Panc1 (cell line): Measurements from ENCODE around the gene LRP2. TPM values are rescaled to one million over a fixed set of nuclear protein-coding genes. Genes with fewer than 3 reads are reported as not detected.

ENCODE experiments used
- ATAC-seq: fragments of 200-7000 bp; cut with Tn5 transposase; 2 replicates; pipeline ENCODE4 v1.9.1; 2020; ENCODE audit warnings: mild to moderate bottlenecking, moderate library complexity
- BruUV-seq: library from RNA; stranded (reverse); fragments of 400-500 nt; replicated peaks from 2 replicates; lab custom pipeline; 2021; lab: Mats Ljungman, UMichigan
- CTCF ChIA-PET: fragments of 300-600 bp; sonication (Branson Sonifier 250); formaldehyde crosslinking; loops from one replicate; lab custom pipeline; 2022; ENCODE audit warnings: antibody characterized with exemption; lab: Charles Lee
- POLR2A ChIA-PET: fragments of 300-600 bp; sonication (Branson Sonifier 250); formaldehyde crosslinking; loops from one replicate; lab custom pipeline; 2022; ENCODE audit warnings: antibody characterized with exemption; lab: Charles Lee
- DNase-seq: peaks from one replicate; pipeline ENCODE4 v3.0.0-alpha.2; 2010; ENCODE audit warnings: low read depth, low spot score
- H3K27ac ChIP-seq: 2 replicates; pipeline ENCODE4 v1.5.1; 2011; ENCODE audit warnings: mild to moderate bottlenecking, low read length, inconsistent platforms
- H3K27me3 ChIP-seq: fragments of 200-500 bp; sonication (Bioruptor generic); 2 replicates; pipeline ENCODE4 v1.6.0; 2014; ENCODE audit warnings: low read length, inconsistent platforms; ENCODE audit not compliant: control insufficient read depth, insufficient read depth
- H3K36me3 ChIP-seq: fragments of 200-500 bp; sonication (Bioruptor generic); 2 replicates; pipeline ENCODE4 v1.5.1; 2014; ENCODE audit warnings: inconsistent platforms, mild to moderate bottlenecking, low read length, moderate library complexity; ENCODE audit not compliant: control insufficient read depth, insufficient read depth
- H3K4me1 ChIP-seq: 2 replicates; pipeline ENCODE4 v1.5.1; 2011; ENCODE audit warnings: inconsistent platforms, mild to moderate bottlenecking, low read length, moderate library complexity; ENCODE audit not compliant: control insufficient read depth, insufficient read depth
- H3K4me3 ChIP-seq, 2 experiments: 2 replicates each; pipeline ENCODE4 v1.5.1; 2011 to 2012; ENCODE audit warnings: low read depth in 2 of 2, low read length in 2 of 2, mild to moderate bottlenecking in 2 of 2, inconsistent platforms in 1 of 2, moderate library complexity in 1 of 2
- H3K9me3 ChIP-seq: fragments of 200-500 bp; sonication (Bioruptor generic); 2 replicates; pipeline ENCODE4 v1.5.1; 2014; ENCODE audit warnings: low read depth, mild to moderate bottlenecking, inconsistent platforms, low read length, moderate library complexity; ENCODE audit not compliant: control insufficient read depth, insufficient read depth
- POLR2AphosphoS5 ChIP-seq: IDR thresholded peaks from 2 replicates; pipeline ENCODE4 v1.6.1; 2012; ENCODE audit warnings: mild to moderate bottlenecking, low read depth, low read length, moderate library complexity
- SIN3A ChIP-seq: IDR thresholded peaks from 2 replicates; pipeline ENCODE4 v1.6.1; 2012; ENCODE audit warnings: low read depth, mild to moderate bottlenecking, low read length, moderate library complexity, borderline replicate concordance; ENCODE audit not compliant: insufficient read depth
- TCF7L2 ChIP-seq: IDR thresholded peaks from 2 replicates; pipeline ENCODE4 v1.6.1; 2011; ENCODE audit warnings: mild to moderate bottlenecking, low read depth, low read length, inconsistent platforms
- in situ Hi-C: cut with HindIII; loops from 2 replicates; pipeline ENCODE4 v1.10.0; 2016; ENCODE audit warnings: low sequenced_read_pairs, low pct_unique_long_range_greater_than_20kb
- intact Hi-C: fragments of 100-400 bp; cut with micrococcal nuclease; formaldehyde crosslinking; loops from one replicate; pipeline ENCODE4 v1.10.0; 2022; ENCODE audit not compliant: unreplicated experiment
- total RNA-seq: library from RNA; stranded (reverse); gene quantifications from one replicate; pipeline ENCODE4 v1.2.1, GENCODE V29; 2021; ENCODE audit not compliant: unreplicated experiment
- TF ChIP-seq, protein P1 (sequence below): fragments of 450-650 bp; IDR thresholded peaks from 2 replicates; pipeline ENCODE4 v1.5.1; 2017; ENCODE audit warnings: mild to moderate bottlenecking
- TF ChIP-seq, protein P2 (sequence below), 2 experiments: IDR thresholded peaks; 2 replicates each; pipeline ENCODE4 v1.6.1; 2011 to 2012; ENCODE audit warnings: low read depth in 2 of 2, control low read depth in 1 of 2, low read length in 1 of 2, mild to moderate bottlenecking in 1 of 2, moderate library complexity in 1 of 2; ENCODE audit not compliant: insufficient read depth in 1 of 2

Gene LRP2
- total RNA-seq, 1 experiment from 2014 or later: 0.10 TPM

GRCh38 chr2:169208026-169208425, 154.3 kb downstream of the LRP2 start:
- DNase-seq: no peak
- POLR2A ChIA-PET: no interaction called here
- BruUV-seq: no TSS peak
- ATAC-seq: no peak
- Histone ChIP-seq H3K4me1 (no peaks in the 10 kb centered on the region), H3K9me3 (no peaks in the 10 kb centered on the region), H3K4me3 (no peak overlapping the region), H3K27ac (no peak overlapping the region), H3K36me3 (no peaks in the 10 kb centered on the region), H3K27me3 (peaks cover under 1% of the 10 kb centered on the region)
- CTCF ChIA-PET: interaction anchor here (0.6 kb wide), 1 partner anchor 195 kb away, joined by 3 read pairs; no protein-coding TSS in a partner anchor
- intact Hi-C loops (no loop called here), in situ Hi-C loops (no loop called here)
- no peak for TF ChIP-seq SIN3A
- TF ChIP-seq, protein P1, sequence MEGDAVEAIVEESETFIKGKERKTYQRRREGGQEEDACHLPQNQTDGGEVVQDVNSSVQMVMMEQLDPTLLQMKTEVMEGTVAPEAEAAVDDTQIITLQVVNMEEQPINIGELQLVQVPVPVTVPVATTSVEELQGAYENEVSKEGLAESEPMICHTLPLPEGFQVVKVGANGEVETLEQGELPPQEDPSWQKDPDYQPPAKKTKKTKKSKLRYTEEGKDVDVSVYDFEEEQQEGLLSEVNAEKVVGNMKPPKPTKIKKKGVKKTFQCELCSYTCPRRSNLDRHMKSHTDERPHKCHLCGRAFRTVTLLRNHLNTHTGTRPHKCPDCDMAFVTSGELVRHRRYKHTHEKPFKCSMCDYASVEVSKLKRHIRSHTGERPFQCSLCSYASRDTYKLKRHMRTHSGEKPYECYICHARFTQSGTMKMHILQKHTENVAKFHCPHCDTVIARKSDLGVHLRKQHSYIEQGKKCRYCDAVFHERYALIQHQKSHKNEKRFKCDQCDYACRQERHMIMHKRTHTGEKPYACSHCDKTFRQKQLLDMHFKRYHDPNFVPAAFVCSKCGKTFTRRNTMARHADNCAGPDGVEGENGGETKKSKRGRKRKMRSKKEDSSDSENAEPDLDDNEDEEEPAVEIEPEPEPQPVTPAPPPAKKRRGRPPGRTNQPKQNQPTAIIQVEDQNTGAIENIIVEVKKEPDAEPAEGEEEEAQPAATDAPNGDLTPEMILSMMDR: no peak
- TF ChIP-seq, protein P2, sequence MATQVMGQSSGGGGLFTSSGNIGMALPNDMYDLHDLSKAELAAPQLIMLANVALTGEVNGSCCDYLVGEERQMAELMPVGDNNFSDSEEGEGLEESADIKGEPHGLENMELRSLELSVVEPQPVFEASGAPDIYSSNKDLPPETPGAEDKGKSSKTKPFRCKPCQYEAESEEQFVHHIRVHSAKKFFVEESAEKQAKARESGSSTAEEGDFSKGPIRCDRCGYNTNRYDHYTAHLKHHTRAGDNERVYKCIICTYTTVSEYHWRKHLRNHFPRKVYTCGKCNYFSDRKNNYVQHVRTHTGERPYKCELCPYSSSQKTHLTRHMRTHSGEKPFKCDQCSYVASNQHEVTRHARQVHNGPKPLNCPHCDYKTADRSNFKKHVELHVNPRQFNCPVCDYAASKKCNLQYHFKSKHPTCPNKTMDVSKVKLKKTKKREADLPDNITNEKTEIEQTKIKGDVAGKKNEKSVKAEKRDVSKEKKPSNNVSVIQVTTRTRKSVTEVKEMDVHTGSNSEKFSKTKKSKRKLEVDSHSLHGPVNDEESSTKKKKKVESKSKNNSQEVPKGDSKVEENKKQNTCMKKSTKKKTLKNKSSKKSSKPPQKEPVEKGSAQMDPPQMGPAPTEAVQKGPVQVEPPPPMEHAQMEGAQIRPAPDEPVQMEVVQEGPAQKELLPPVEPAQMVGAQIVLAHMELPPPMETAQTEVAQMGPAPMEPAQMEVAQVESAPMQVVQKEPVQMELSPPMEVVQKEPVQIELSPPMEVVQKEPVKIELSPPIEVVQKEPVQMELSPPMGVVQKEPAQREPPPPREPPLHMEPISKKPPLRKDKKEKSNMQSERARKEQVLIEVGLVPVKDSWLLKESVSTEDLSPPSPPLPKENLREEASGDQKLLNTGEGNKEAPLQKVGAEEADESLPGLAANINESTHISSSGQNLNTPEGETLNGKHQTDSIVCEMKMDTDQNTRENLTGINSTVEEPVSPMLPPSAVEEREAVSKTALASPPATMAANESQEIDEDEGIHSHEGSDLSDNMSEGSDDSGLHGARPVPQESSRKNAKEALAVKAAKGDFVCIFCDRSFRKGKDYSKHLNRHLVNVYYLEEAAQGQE (IDR thresholded peaks at IDR 0.05; ENCODE audit: insufficient read depth in 1 of 2, low read depth in 2 of 2, low read length in 1 of 2): no peak
- TF ChIP-seq POLR2AphosphoS5: no peak
- TF ChIP-seq TCF7L2: no peak

DNA sequence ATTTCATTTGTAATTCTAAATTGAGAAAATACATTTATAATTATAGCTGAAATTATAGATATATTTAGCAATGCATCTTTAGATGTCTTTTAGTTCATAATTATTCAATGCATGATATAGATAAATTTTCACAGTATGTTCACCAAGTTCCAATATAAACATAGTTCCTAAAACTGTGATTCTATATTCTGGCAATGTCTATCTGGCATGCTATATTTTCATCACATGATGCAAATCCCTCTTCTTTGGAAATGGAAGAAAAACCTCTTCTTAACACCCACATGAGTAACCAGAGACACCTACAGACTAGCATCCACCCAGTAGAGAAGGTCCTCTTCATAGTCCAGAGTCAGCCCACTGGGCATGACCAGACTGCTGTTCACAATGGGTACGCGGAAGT, 157.2 kb downstream of the LRP2 start:
- TF ChIP-seq POLR2AphosphoS5 (no peak), SIN3A (no peak), TCF7L2 (no peak)
- TF ChIP-seq, protein P1: no peak
- TF ChIP-seq, protein P2 (IDR thresholded peaks at IDR 0.05; ENCODE audit: insufficient read depth in 1 of 2, low read depth in 2 of 2, low read length in 1 of 2): no peak
- H3K9me3 ChIP-seq: no peaks in the 10 kb centered on the region

More for the DNA sequence above, 157.2 kb downstream of the LRP2 start:
- no peaks in the 10 kb centered on the region for H3K4me1 ChIP-seq
- DNase-seq (no peak), ATAC-seq (no peak)
- CTCF ChIA-PET: no interaction called here
- H3K27ac ChIP-seq: no peak overlapping the region
- peaks cover 2% of the 10 kb centered on the region for H3K27me3 ChIP-seq
- POLR2A ChIA-PET: no interaction called here
- in situ Hi-C loops: no loop called here
- no TSS peak for BruUV-seq
- intact Hi-C loops: no loop called here
- no peak overlapping the region for H3K4me3 ChIP-seq
- no peaks in the 10 kb centered on the region for H3K36me3 ChIP-seq
